NT2/D1 (cell line): ENCODE results near the gene LRP10.

Experiments used
- YY1 ChIP-seq: IDR thresholded peaks from 2 replicates; pipeline ENCODE4 v1.6.1; 2011; ENCODE audit not compliant: insufficient read length, insufficient read depth
- ZNF274 ChIP-seq: IDR thresholded peaks from 2 replicates; pipeline ENCODE4 v1.6.1; 2011; ENCODE audit warnings: mild to moderate bottlenecking, low read depth, low read length

DNA sequence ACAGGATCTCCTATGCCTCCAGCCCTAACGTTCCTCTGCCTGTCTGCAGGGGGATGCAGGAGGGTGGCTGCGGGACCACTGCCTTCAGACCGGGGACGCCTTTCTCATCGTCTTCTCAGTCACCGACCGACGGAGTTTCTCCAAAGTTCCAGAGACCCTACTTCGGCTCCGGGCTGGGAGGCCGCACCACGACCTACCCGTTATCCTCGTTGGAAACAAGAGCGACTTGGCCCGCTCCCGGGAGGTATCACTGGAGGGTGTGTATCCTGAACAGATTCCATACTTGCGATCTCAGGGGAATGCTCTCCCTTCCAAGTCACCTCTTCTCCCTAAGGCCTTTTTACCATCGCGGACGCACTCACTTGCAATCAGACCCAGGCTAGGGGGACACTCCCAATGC is 14.4 kb downstream of the LRP10 start:
- TF ChIP-seq YY1 (no peak), ZNF274 (no peak)
